K562 (cell line): ENCODE data around the gene VDR. TPM values are rescaled to one million over a fixed set of nuclear protein-coding genes. Genes with fewer than 3 reads are reported as not detected.

Source experiments
- ATAC-seq: fragments of 200-7000 bp; cut with Tn5 transposase; 3 replicates; pipeline ENCODE4 v1.9.1; 2020; ENCODE audit warnings: moderate library complexity
- BruUV-seq: library from RNA; stranded (reverse); fragments of 400-500 nt; replicated peaks from 2 replicates; lab custom pipeline; 2021; lab: Mats Ljungman, UMichigan
- CTCF ChIA-PET: fragments of 300-600 bp; formaldehyde crosslinking; extraction: SDS; loops from one replicate; lab custom pipeline; 2021; ENCODE audit warnings: low intra/inter-chr PET ratio; lab: Yijun Ruan, JAX
- POLR2A ChIA-PET: fragments of 300-600, 350-650 bp; sonication (Branson Sonifier 250); formaldehyde crosslinking; extraction: SDS; loops from one replicate; lab custom pipeline; 2021; ENCODE audit warnings: antibody characterized with exemption, inconsistent platforms; lab: Yijun Ruan, JAX
- DNase-seq, 4 experiments: peaks; one replicate each; pipeline versions ENCODE4 v3.0.0 to v3.0.0-alpha.2; 2011 to 2018; ENCODE audit warnings: low spot score in 3 of 4, mixed read lengths in 3 of 4; ENCODE audit errors: extremely low read depth in 1 of 4
- FAIRE-seq: peaks from 2 replicates; lab custom pipeline; 2011; peaks lifted over from hg19 to GRCh38; lab: Jason Lieb, UNC
- H2AFZ ChIP-seq: 2 replicates; pipeline ENCODE4 v1.6.0; 2011; ENCODE audit warnings: low read depth, low read length, control low read depth, inconsistent platforms
- H3K27ac ChIP-seq: fragments of 200-600 bp; 3 replicates; pipeline ENCODE4 v1.8.0; 2011; ENCODE audit warnings: low read depth, mild to moderate bottlenecking, control low read depth, inconsistent platforms, low read length, moderate library complexity, mixed read lengths; ENCODE audit errors: extremely low read depth
- H3K27me3 ChIP-seq, 2 experiments: fragments of 300-600 bp in 1 of 2; 2 replicates in 1 of 2; 3 replicates in 1 of 2; pipeline versions ENCODE4 v1.6.0 to v1.8.0; 2011; ENCODE audit warnings: inconsistent platforms in 2 of 2, low read length in 2 of 2, mild to moderate bottlenecking in 1 of 2, mixed read lengths in 1 of 2, moderate library complexity in 1 of 2; ENCODE audit not compliant: control insufficient read depth in 2 of 2, insufficient read depth in 2 of 2
- H3K36me3 ChIP-seq: fragments of 300-600 bp; 3 replicates; pipeline ENCODE4 v1.8.0; 2011; ENCODE audit warnings: mild to moderate bottlenecking, low read length, inconsistent platforms; ENCODE audit not compliant: control insufficient read depth, insufficient read depth
- H3K4me1 ChIP-seq, 2 experiments: fragments of 200-600 bp in 1 of 2; replicated peaks in 1 of 2; 2 replicates in 1 of 2; 3 replicates in 1 of 2; pipeline versions ENCODE4 v1.5.1 to v1.8.0; 2011; ENCODE audit warnings: inconsistent platforms in 2 of 2, low read length in 2 of 2, mild to moderate bottlenecking in 1 of 2, mixed read lengths in 1 of 2, moderate library complexity in 1 of 2; ENCODE audit not compliant: control insufficient read depth in 2 of 2, insufficient read depth in 2 of 2
- H3K4me2 ChIP-seq: 2 replicates; pipeline ENCODE4 v1.6.1; 2011; ENCODE audit warnings: low read length, control low read depth, inconsistent platforms, mixed read lengths; ENCODE audit not compliant: insufficient read depth
- H3K4me3 ChIP-seq: fragments of 200-600 bp; sonication (generic), shearing (Covaris generic); 2 replicates; pipeline ENCODE4 v1.5.1; 2016; ENCODE audit warnings: control low read depth, inconsistent platforms
- H3K79me2 ChIP-seq: fragments of 200-600 bp; 3 replicates; pipeline ENCODE4 v1.8.0; 2011; ENCODE audit warnings: low read length, inconsistent platforms; ENCODE audit not compliant: control insufficient read depth, insufficient read depth
- H3K9ac ChIP-seq, 2 experiments: 2 replicates each; pipeline versions ENCODE4 v1.6.0 to v1.6.1; 2011; ENCODE audit warnings: low read depth in 2 of 2, low read length in 2 of 2, control low read depth in 1 of 2, inconsistent platforms in 1 of 2, mild to moderate bottlenecking in 1 of 2, mixed read lengths in 1 of 2; ENCODE audit not compliant: insufficient read depth in 1 of 2
- H3K9me1 ChIP-seq: one replicate; pipeline ENCODE4 v1.6.0; 2011; ENCODE audit warnings: inconsistent platforms, mild to moderate bottlenecking, low read length, moderate library complexity; ENCODE audit not compliant: control insufficient read depth, insufficient read depth
- H3K9me3 ChIP-seq: replicated peaks from 2 replicates; pipeline ENCODE4 v1.5.1; 2011; ENCODE audit warnings: low read depth, low read length, inconsistent platforms; ENCODE audit not compliant: control insufficient read depth, insufficient read depth
- H4K20me1 ChIP-seq: replicated peaks from 2 replicates; pipeline ENCODE4 v1.6.1; 2011; ENCODE audit warnings: low read length, inconsistent platforms, mixed read lengths; ENCODE audit not compliant: control insufficient read depth, insufficient read depth
- ETV6 ChIP-seq, 3 experiments: fragments of 150-350 bp in 1 of 3; sonication (generic) in 1 of 3; formaldehyde crosslinking in 1 of 3; IDR thresholded peaks; 2 replicates each; pipeline versions ENCODE4 v1.6.1 to v1.8.0; 2014 to 2022; ENCODE audit warnings: borderline replicate concordance in 2 of 3, low read depth in 2 of 3, antibody characterized with exemption in 1 of 3, low read length in 1 of 3, mild to moderate bottlenecking in 1 of 3, missing genetic modification reagents in 1 of 3
- KDM2B ChIP-seq: fragments of 250-450 bp; sonication (Bioruptor Pico); IDR thresholded peaks from 2 replicates; pipeline ENCODE4 v1.8.0; 2021; ENCODE audit warnings: mild to moderate bottlenecking, moderate library complexity
- NFRKB ChIP-seq: fragments of 450-650 bp; IDR thresholded peaks from 2 replicates; pipeline ENCODE4 v1.6.1; 2016; ENCODE audit warnings: low read depth
- PHB2 ChIP-seq: fragments of 450-650 bp; IDR thresholded peaks from 2 replicates; pipeline ENCODE4 v1.6.1; 2017; ENCODE audit warnings: low read depth
- SRSF9 ChIP-seq: fragments of 200-400 bp; formaldehyde crosslinking; IDR thresholded peaks from 2 replicates; pipeline ENCODE4 v1.6.1; 2017; ENCODE audit warnings: low read depth, low read length, borderline replicate concordance
- TEAD1 ChIP-seq, 2 experiments: fragments of 450-650 bp in 1 of 2; sonication (generic) in 1 of 2; formaldehyde crosslinking; IDR thresholded peaks; 2 replicates each; pipeline versions ENCODE4 v1.4.0 to v1.8.0; 2020 to 2022; ENCODE audit warnings: mild to moderate bottlenecking in 2 of 2, missing genetic modification reagents in 1 of 2
- ZNF324 ChIP-seq: fragments of 250-450 bp; sonication (Bioruptor Pico); IDR thresholded peaks from 2 replicates; pipeline ENCODE4 v1.4.0; 2020; ENCODE audit warnings: mild to moderate bottlenecking
- ZNF75A ChIP-seq: fragments of 450-650 bp; formaldehyde crosslinking; IDR thresholded peaks from 2 replicates; pipeline ENCODE4 v1.4.0; 2020; ENCODE audit warnings: mild to moderate bottlenecking
- WGBS: fragments of 100-300 bp; shearing (Covaris generic); methylation state at CpG from one replicate; pipeline ENCODE4 v1.1.6; 2016; ENCODE audit warnings: low coverage, mixed read lengths; ENCODE audit not compliant: insufficient coverage; ENCODE audit errors: missing lambda C conversion rate; 5-methylcytosine and 5-hydroxymethylcytosine counted together
- in situ Hi-C: fragments of 300-500 bp; cut with MboI; formaldehyde crosslinking; loops from 4 replicates; pipeline ENCODE4 v1.15.0; 2018; ENCODE audit warnings: inconsistent platforms, mixed read lengths
- intact Hi-C: fragments of 100-400 bp; cut with micrococcal nuclease; formaldehyde crosslinking; loops from 2 replicates; pipeline ENCODE4 v1.14.2; 2022
- polyA plus RNA-seq, 8 experiments: library from polyadenylated mRNA; depleted of rRNA in 4 of 8; stranded (reverse) in 5 of 8; unstranded in 3 of 8; fragments of >200 nt; fragmentation: Nextera tagmentation in 2 of 8; fragmentation: Illumina TruSeq in 1 of 8; extraction: Ambion mirVana in 2 of 8; extraction: Trizol in 1 of 8; gene quantifications; 2 replicates each; pipeline versions ENCODE4 v1.2.1 to v1.2.3, GENCODE V29; 2011 to 2014; ENCODE audit warnings: inconsistent platforms in 1 of 8, missing spikeins in 1 of 8
- total RNA-seq, 7 experiments: library from RNA; depleted of rRNA in 6 of 7; stranded (reverse); fragments of >200 nt in 6 of 7; fragmentation: Illumina TruSeq in 2 of 7; extraction: Trizol in 2 of 7; gene quantifications; 2 replicates each; pipeline versions ENCODE4 v1.2.1 to v1.2.3, GENCODE V29; 2011 to 2021; ENCODE audit warnings: low replicate concordance in 1 of 7
- TF ChIP-seq, protein P1 (sequence below): sonication (generic); formaldehyde crosslinking; IDR thresholded peaks from 2 replicates; pipeline ENCODE4 v1.8.0; 2022; ENCODE audit warnings: missing genetic modification reagents, mild to moderate bottlenecking, borderline replicate concordance
- TF ChIP-seq, protein P2 (sequence below): fragments of 250-450 bp; sonication (Bioruptor Pico); IDR thresholded peaks from 2 replicates; pipeline ENCODE4 v1.4.0; 2020
- TF ChIP-seq, protein P3 (sequence below): fragments of 450-650 bp; IDR thresholded peaks from 2 replicates; pipeline ENCODE4 v1.6.1; 2014; ENCODE audit warnings: low read depth, mild to moderate bottlenecking, moderate library complexity, borderline replicate concordance
- TF ChIP-seq, protein P4 (sequence below): fragments of 450-650 bp; IDR thresholded peaks from 2 replicates; pipeline ENCODE4 v1.6.1; 2017; ENCODE audit warnings: antibody characterized with exemption

Gene VDR
- total and polyA plus RNA-seq, 9 of the 15 experiments (the other 6 are each of a cell fraction or from before 2014, with no cell fraction given): 0.61 to 4.8 (median 2.0) TPM

DNA sequence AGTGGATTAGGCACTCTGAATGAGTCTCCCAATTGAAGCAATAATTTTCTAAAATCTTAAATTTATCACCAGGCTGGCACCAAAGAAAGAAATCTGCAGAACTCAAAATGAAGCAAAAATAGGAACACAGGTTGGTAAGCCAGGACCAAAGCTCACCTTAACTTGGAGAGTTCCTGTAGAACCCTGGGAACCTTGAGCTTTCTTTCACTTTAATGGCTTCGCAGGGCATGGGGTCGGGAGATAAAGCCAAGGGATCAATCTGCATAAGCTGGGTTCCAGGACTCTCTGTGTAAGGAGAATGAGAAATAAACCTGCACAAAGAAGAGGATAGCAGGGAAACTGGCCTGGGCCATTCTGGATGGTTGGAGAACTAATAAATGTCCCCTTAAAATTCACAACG is 8.3 kb upstream of the VDR start:
- POLR2A ChIA-PET: interaction anchor here (0.6 to 1.4 kb wide), 2 partner anchors 8 to 267 kb away, joined by 3 to 5 read pairs; no protein-coding TSS in a partner anchor
- WGBS: 0% methylated on average over 3 of the region's 3 CpGs
- DNase-seq (no peak), FAIRE-seq (no peak), ATAC-seq (no peak)
- H3K27ac ChIP-seq: no peak overlapping the region
- no peaks in the 10 kb centered on the region for H3K36me3 ChIP-seq
- in situ Hi-C loops (no loop called here), intact Hi-C loops (no loop called here)
- H3K4me2 ChIP-seq: no peak overlapping the region
- CTCF ChIA-PET: no interaction called here
- H3K9me3 ChIP-seq: no peaks in the 10 kb centered on the region
- TF ChIP-seq, protein P1, sequence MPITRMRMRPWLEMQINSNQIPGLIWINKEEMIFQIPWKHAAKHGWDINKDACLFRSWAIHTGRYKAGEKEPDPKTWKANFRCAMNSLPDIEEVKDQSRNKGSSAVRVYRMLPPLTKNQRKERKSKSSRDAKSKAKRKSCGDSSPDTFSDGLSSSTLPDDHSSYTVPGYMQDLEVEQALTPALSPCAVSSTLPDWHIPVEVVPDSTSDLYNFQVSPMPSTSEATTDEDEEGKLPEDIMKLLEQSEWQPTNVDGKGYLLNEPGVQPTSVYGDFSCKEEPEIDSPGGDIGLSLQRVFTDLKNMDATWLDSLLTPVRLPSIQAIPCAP (CRISPR knock-in tag): no peak
- TF ChIP-seq KDM2B (CRISPR knock-in tag) (no peak), SRSF9 (no peak), ZNF75A (CRISPR knock-in tag) (no peak), ZNF324 (no peak), PHB2 (no peak), ETV6 (IDR thresholded peaks at IDR 0.05; ENCODE audit: borderline replicate concordance in 1 of 2, low read depth in 2 of 2, low read length in 1 of 2) (no peak), ETV6 (CRISPR knock-in tag; IDR thresholded peaks at IDR 0.05; ENCODE audit: borderline replicate concordance) (no peak), TEAD1 (CRISPR knock-in tag; IDR thresholded peaks at IDR 0.05) (no peak), NFRKB (no peak)
- TF ChIP-seq, protein P2, sequence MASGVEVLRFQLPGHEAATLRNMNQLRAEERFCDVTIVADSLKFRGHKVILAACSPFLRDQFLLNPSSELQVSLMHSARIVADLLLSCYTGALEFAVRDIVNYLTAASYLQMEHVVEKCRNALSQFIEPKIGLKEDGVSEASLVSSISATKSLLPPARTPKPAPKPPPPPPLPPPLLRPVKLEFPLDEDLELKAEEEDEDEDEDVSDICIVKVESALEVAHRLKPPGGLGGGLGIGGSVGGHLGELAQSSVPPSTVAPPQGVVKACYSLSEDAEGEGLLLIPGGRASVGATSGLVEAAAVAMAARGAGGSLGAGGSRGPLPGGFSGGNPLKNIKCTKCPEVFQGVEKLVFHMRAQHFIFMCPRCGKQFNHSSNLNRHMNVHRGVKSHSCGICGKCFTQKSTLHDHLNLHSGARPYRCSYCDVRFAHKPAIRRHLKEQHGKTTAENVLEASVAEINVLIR (CRISPR knock-in tag): no peak
- TF ChIP-seq, protein P3, sequence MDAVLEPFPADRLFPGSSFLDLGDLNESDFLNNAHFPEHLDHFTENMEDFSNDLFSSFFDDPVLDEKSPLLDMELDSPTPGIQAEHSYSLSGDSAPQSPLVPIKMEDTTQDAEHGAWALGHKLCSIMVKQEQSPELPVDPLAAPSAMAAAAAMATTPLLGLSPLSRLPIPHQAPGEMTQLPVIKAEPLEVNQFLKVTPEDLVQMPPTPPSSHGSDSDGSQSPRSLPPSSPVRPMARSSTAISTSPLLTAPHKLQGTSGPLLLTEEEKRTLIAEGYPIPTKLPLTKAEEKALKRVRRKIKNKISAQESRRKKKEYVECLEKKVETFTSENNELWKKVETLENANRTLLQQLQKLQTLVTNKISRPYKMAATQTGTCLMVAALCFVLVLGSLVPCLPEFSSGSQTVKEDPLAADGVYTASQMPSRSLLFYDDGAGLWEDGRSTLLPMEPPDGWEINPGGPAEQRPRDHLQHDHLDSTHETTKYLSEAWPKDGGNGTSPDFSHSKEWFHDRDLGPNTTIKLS: no peak
- TF ChIP-seq, protein P4, sequence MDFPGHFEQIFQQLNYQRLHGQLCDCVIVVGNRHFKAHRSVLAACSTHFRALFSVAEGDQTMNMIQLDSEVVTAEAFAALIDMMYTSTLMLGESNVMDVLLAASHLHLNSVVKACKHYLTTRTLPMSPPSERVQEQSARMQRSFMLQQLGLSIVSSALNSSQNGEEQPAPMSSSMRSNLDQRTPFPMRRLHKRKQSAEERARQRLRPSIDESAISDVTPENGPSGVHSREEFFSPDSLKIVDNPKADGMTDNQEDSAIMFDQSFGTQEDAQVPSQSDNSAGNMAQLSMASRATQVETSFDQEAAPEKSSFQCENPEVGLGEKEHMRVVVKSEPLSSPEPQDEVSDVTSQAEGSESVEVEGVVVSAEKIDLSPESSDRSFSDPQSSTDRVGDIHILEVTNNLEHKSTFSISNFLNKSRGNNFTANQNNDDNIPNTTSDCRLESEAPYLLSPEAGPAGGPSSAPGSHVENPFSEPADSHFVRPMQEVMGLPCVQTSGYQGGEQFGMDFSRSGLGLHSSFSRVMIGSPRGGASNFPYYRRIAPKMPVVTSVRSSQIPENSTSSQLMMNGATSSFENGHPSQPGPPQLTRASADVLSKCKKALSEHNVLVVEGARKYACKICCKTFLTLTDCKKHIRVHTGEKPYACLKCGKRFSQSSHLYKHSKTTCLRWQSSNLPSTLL: no peak
- no TSS peak for BruUV-seq
- H4K20me1 ChIP-seq: no peaks in the 10 kb centered on the region
- H3K9ac ChIP-seq: no peak overlapping the region
- H3K79me2 ChIP-seq: no peaks in the 10 kb centered on the region
- no peaks in the 10 kb centered on the region for H3K9me1 ChIP-seq
- peaks cover 14% of the 10 kb centered on the region in 2 experiments for H3K27me3 ChIP-seq
- H3K4me1 ChIP-seq: no peaks in the 10 kb centered on the region
- no peak overlapping the region for H3K4me3 ChIP-seq
- H2AFZ ChIP-seq: no peak overlapping the region
